H1 (cell line): ENCODE results near the gene KCNH8. TPM values are rescaled to one million over a fixed set of nuclear protein-coding genes. Genes with fewer than 3 reads are reported as not detected.

Experiments
- CTCF ChIA-PET: fragments of 300-600 bp; sonication (Branson Sonifier 250); formaldehyde crosslinking; loops from one replicate; lab custom pipeline; 2021; ENCODE audit not compliant: partially characterized antibody; lab: Charles Lee
- POLR2A ChIA-PET: fragments of 300-600 bp; sonication (Branson Sonifier 250); formaldehyde crosslinking; loops from one replicate; lab custom pipeline; 2021; ENCODE audit warnings: inconsistent platforms; ENCODE audit not compliant: partially characterized antibody; lab: Charles Lee
- DNase-seq, 2 experiments: peaks; one replicate each; pipeline versions ENCODE4 v3.0.0 to v3.0.0-alpha.2; 2010 to 2022; ENCODE audit warnings: low spot score in 2 of 2, low read depth in 1 of 2, mixed read lengths in 1 of 2
- FAIRE-seq: peaks from 2 replicates; lab custom pipeline; 2011; peaks lifted over from hg19 to GRCh38; lab: Jason Lieb, UNC
- H2AFZ ChIP-seq: 2 replicates; pipeline ENCODE4 v1.8.1; 2012; ENCODE audit warnings: low read length, inconsistent platforms
- H2AK5ac ChIP-seq: 2 replicates; pipeline ENCODE4 v1.6.1; 2013; ENCODE audit warnings: low read depth, low read length
- H2BK120ac ChIP-seq: replicated peaks from 2 replicates; pipeline ENCODE3; 2013; ENCODE audit warnings: low read depth, low read length, inconsistent platforms
- H2BK12ac ChIP-seq: 2 replicates; pipeline ENCODE4 v1.6.1; 2013; ENCODE audit warnings: low read depth, low read length
- H2BK15ac ChIP-seq: 2 replicates; pipeline ENCODE4 v1.6.1; 2013; ENCODE audit warnings: low read length
- H2BK20ac ChIP-seq: 2 replicates; pipeline ENCODE4 v1.6.1; 2013; ENCODE audit warnings: low read length
- H2BK5ac ChIP-seq: 2 replicates; pipeline ENCODE4 v1.6.1; 2013; ENCODE audit warnings: low read depth, low read length
- H3K14ac ChIP-seq: 2 replicates; pipeline ENCODE4 v1.6.1; 2013; ENCODE audit warnings: inconsistent platforms; ENCODE audit not compliant: insufficient read length
- H3K18ac ChIP-seq: 2 replicates; pipeline ENCODE4 v1.6.1; 2013; ENCODE audit warnings: low read length; ENCODE audit errors: extremely low read depth
- H3K23ac ChIP-seq: 2 replicates; pipeline ENCODE4 v1.6.1; 2013; ENCODE audit warnings: inconsistent platforms; ENCODE audit not compliant: insufficient read length
- H3K23me2 ChIP-seq: 2 replicates; pipeline ENCODE4 v1.6.1; 2013; ENCODE audit warnings: low read depth, low read length
- H3K27ac ChIP-seq: 2 replicates; pipeline ENCODE4 v1.6.1; 2011; ENCODE audit warnings: low read depth, low read length, inconsistent platforms
- H3K27me3 ChIP-seq, 4 experiments: replicated peaks in 1 of 4; 1 replicate in 1 of 4; 2 replicates in 3 of 4; pipeline versions ENCODE4 v1.6.1 to v1.8.1; 2011 to 2013; ENCODE audit warnings: low read length in 3 of 4, mild to moderate bottlenecking in 3 of 4, inconsistent platforms in 2 of 4, mixed read lengths in 2 of 4, moderate library complexity in 1 of 4; ENCODE audit not compliant: control insufficient read depth in 3 of 4, insufficient read depth in 3 of 4; ENCODE audit errors: extremely low read depth in 1 of 4
- H3K36me3 ChIP-seq, 4 experiments: 2 replicates each; pipeline versions ENCODE4 v1.6.1 to v1.8.1; 2011 to 2013; ENCODE audit warnings: mild to moderate bottlenecking in 4 of 4, low read length in 3 of 4, moderate library complexity in 2 of 4, control low read depth in 1 of 4, inconsistent platforms in 1 of 4; ENCODE audit not compliant: insufficient read depth in 4 of 4, control insufficient read depth in 2 of 4
- H3K4ac ChIP-seq: replicated peaks from 2 replicates; pipeline ENCODE3; 2013; ENCODE audit warnings: low read length, low read depth, mixed read lengths, inconsistent platforms; ENCODE audit not compliant: insufficient read length
- H3K4me1 ChIP-seq, 4 experiments: replicated peaks in 1 of 4; 1 replicate in 1 of 4; 2 replicates in 3 of 4; pipeline versions ENCODE4 v1.6.1 to v1.8.1; 2011 to 2013; ENCODE audit warnings: low read length in 3 of 4, inconsistent platforms in 2 of 4, mixed read lengths in 1 of 4; ENCODE audit not compliant: insufficient read depth in 4 of 4, control insufficient read depth in 3 of 4
- H3K4me2 ChIP-seq, 2 experiments: 2 replicates each; pipeline versions ENCODE4 v1.6.1 to v1.8.1; 2011 to 2013; ENCODE audit warnings: low read depth in 2 of 2, low read length in 2 of 2, control low read depth in 1 of 2, inconsistent platforms in 1 of 2, mild to moderate bottlenecking in 1 of 2; ENCODE audit not compliant: insufficient read depth in 1 of 2
- H3K4me3 ChIP-seq, 4 experiments: fragments of 200-600, 300-600 bp in 1 of 4; sonication (generic), shearing (Covaris generic), sonication (Bioruptor Twin) in 1 of 4; 2 replicates each; pipeline versions ENCODE4 v1.5.1 to v1.8.1; 2011 to 2016; ENCODE audit warnings: low read length in 4 of 4, low read depth in 3 of 4, control low read depth in 2 of 4, inconsistent platforms in 2 of 4, mild to moderate bottlenecking in 2 of 4, mixed read lengths in 1 of 4, moderate library complexity in 1 of 4; ENCODE audit not compliant: insufficient read depth in 2 of 4; ENCODE audit errors: extremely low read depth in 1 of 4
- H3K56ac ChIP-seq: replicated peaks from 2 replicates; pipeline ENCODE3; 2013; ENCODE audit warnings: low read depth, mild to moderate bottlenecking, mixed read lengths, low read length, inconsistent platforms; ENCODE audit not compliant: insufficient read length
- H3K79me1 ChIP-seq: 2 replicates; pipeline ENCODE4 v1.6.1; 2013; ENCODE audit warnings: low read depth, low read length, control low read depth
- H3K79me2 ChIP-seq, 2 experiments: 2 replicates each; pipeline versions ENCODE4 v1.6.1 to v1.8.1; 2012 to 2013; ENCODE audit warnings: low read length in 2 of 2, mild to moderate bottlenecking in 2 of 2, inconsistent platforms in 1 of 2; ENCODE audit not compliant: insufficient read depth in 2 of 2, control insufficient read depth in 1 of 2
- H3K9ac ChIP-seq, 4 experiments: replicated peaks in 1 of 4; 1 replicate in 1 of 4; 2 replicates in 3 of 4; pipeline versions ENCODE4 v1.6.1 to v1.8.1; 2011 to 2013; ENCODE audit warnings: low read depth in 3 of 4, low read length in 3 of 4, control low read depth in 2 of 4, mild to moderate bottlenecking in 2 of 4, moderate library complexity in 2 of 4, inconsistent platforms in 1 of 4; ENCODE audit errors: extremely low read depth in 1 of 4
- H3K9me3 ChIP-seq, 2 experiments: 2 replicates each; pipeline versions ENCODE4 v1.6.1 to v1.8.1; 2012 to 2013; ENCODE audit warnings: mild to moderate bottlenecking in 2 of 2, moderate library complexity in 2 of 2, control low read depth in 1 of 2, inconsistent platforms in 1 of 2, low read depth in 1 of 2, low read length in 1 of 2, mixed read lengths in 1 of 2; ENCODE audit not compliant: insufficient read depth in 2 of 2
- H4K20me1 ChIP-seq, 2 experiments: replicated peaks in 1 of 2; 2 replicates each; pipeline versions ENCODE3 to v1.8.1; 2011 to 2013; ENCODE audit warnings: inconsistent platforms in 2 of 2, low read length in 2 of 2, mild to moderate bottlenecking in 1 of 2; ENCODE audit not compliant: insufficient read depth in 2 of 2, control insufficient read depth in 1 of 2
- H4K5ac ChIP-seq: 2 replicates; pipeline ENCODE4 v1.6.1; 2013; ENCODE audit warnings: low read length, low read depth, mixed read lengths, inconsistent platforms; ENCODE audit not compliant: insufficient read length
- H4K8ac ChIP-seq: 2 replicates; pipeline ENCODE4 v1.8.0; 2013; ENCODE audit warnings: mild to moderate bottlenecking, moderate library complexity, low read length, inconsistent platforms; ENCODE audit not compliant: insufficient read depth; ENCODE audit errors: extremely low read depth
- H4K91ac ChIP-seq: replicated peaks from 2 replicates; pipeline ENCODE3; 2013; ENCODE audit warnings: low read length, mixed read lengths, inconsistent platforms; ENCODE audit not compliant: insufficient read length
- BACH1 ChIP-seq: IDR thresholded peaks from 2 replicates; pipeline ENCODE4 v1.6.1; 2012; ENCODE audit warnings: low read length, improper control_type of control experiment
- BCL11A ChIP-seq, 2 experiments: IDR thresholded peaks; one replicate each; pipeline ENCODE4 v1.6.1; 2011; ENCODE audit warnings: low read depth in 2 of 2, low read length in 2 of 2, mild to moderate bottlenecking in 2 of 2
- BRCA1 ChIP-seq: IDR thresholded peaks from 2 replicates; pipeline ENCODE4 v1.6.1; 2012; ENCODE audit warnings: low read depth, low read length, improper control_type of control experiment
- CREB1 ChIP-seq: IDR thresholded peaks from 2 replicates; pipeline ENCODE4 v1.6.1; 2012; ENCODE audit warnings: inconsistent platforms
- EGR1 ChIP-seq: IDR thresholded peaks from 2 replicates; pipeline ENCODE4 v1.6.1; 2011; ENCODE audit warnings: low read depth, low read length, borderline replicate concordance
- EP300 ChIP-seq, 2 experiments: IDR thresholded peaks; 1 replicate in 1 of 2; 2 replicates in 1 of 2; pipeline ENCODE4 v1.6.1; 2011 to 2012; ENCODE audit warnings: low read depth in 2 of 2, low read length in 2 of 2, mild to moderate bottlenecking in 2 of 2, borderline replicate concordance in 1 of 2, inconsistent platforms in 1 of 2, moderate library complexity in 1 of 2
- KDM1A ChIP-seq: fragments of 200-600, 300-600 bp; sonication (generic); IDR thresholded peaks from 2 replicates; pipeline ENCODE4 v1.7.1; 2016; ENCODE audit warnings: mild to moderate bottlenecking, low read length, borderline replicate concordance
- POLR2AphosphoS5 ChIP-seq: IDR thresholded peaks from 2 replicates; pipeline ENCODE4 v1.6.1; 2011; ENCODE audit warnings: low read depth, low read length
- RXRA ChIP-seq: IDR thresholded peaks from 2 replicates; pipeline ENCODE4 v1.6.1; 2011; ENCODE audit warnings: low read depth, mild to moderate bottlenecking, low read length, moderate library complexity; ENCODE audit not compliant: insufficient read depth
- SUZ12 ChIP-seq: fragments of 200-600 bp; sonication (generic); IDR thresholded peaks from 2 replicates; pipeline ENCODE4 v1.6.1; 2012; ENCODE audit warnings: mild to moderate bottlenecking, inconsistent platforms, low read length, moderate library complexity, mixed read lengths
- TBP ChIP-seq: IDR thresholded peaks from 2 replicates; pipeline ENCODE4 v1.6.1; 2011; ENCODE audit warnings: low read depth, low read length, improper control_type of control experiment
- TEAD4 ChIP-seq: IDR thresholded peaks from 2 replicates; pipeline ENCODE4 v1.6.1; 2012; ENCODE audit warnings: low read depth, low read length, inconsistent platforms, mixed read lengths
- ZNF274 ChIP-seq: IDR thresholded peaks from 2 replicates; pipeline ENCODE4 v1.7.0; 2012; ENCODE audit warnings: low read length, borderline replicate concordance; ENCODE audit errors: extremely low read depth
- WGBS, 2 experiments: shearing (Covaris generic) in 1 of 2; methylation state at CpG; one replicate each; pipeline versions ENCODE4 v1.1.6 to v1.1.7; 2013 to 2015; ENCODE audit warnings: low lambda C conversion rate in 2 of 2, mixed read lengths in 2 of 2, inconsistent platforms in 1 of 2, low coverage in 1 of 2, missing lambda C conversion rate in 1 of 2; ENCODE audit not compliant: insufficient replicate concordance in 2 of 2, insufficient coverage in 1 of 2, insufficient read length in 1 of 2; ENCODE audit errors: extremely low coverage in 1 of 2, missing lambda C conversion rate in 1 of 2; 5-methylcytosine and 5-hydroxymethylcytosine counted together
- polyA plus RNA-seq, 7 experiments: library from polyadenylated mRNA; depleted of rRNA in 3 of 7; stranded (reverse) in 5 of 7; unstranded in 2 of 7; fragments of >200 nt in 5 of 7; fragments of 200-250 nt in 2 of 7; gene quantifications; 1 replicate in 5 of 7; 2 replicates in 1 of 7; 4 replicates in 1 of 7; pipeline versions ENCODE4 v1.2.1 to v1.2.3, GENCODE V29; 2011 to 2013; ENCODE audit warnings: missing spikeins in 2 of 7, mixed read lengths in 2 of 7
- total RNA-seq: library from RNA; stranded (reverse); fragmentation: NEBNext Ultra II Directional; extraction: Animal tissue kit (Norgen Biotek cat#: 25700); gene quantifications from 2 replicates; pipeline ENCODE4 v1.2.1, GENCODE V29; 2021
- TF ChIP-seq, protein P1 (sequence below): IDR thresholded peaks from 2 replicates; pipeline ENCODE4 v1.6.1; 2011; ENCODE audit warnings: low read depth, mild to moderate bottlenecking, low read length; ENCODE audit not compliant: insufficient read depth

The KCNH8 gene
- total and polyA plus RNA-seq, 2 of the 8 experiments (the other 6 are each of a cell fraction or from before 2014, with no cell fraction given), result 2.2 to 2.4 TPM

DNA sequence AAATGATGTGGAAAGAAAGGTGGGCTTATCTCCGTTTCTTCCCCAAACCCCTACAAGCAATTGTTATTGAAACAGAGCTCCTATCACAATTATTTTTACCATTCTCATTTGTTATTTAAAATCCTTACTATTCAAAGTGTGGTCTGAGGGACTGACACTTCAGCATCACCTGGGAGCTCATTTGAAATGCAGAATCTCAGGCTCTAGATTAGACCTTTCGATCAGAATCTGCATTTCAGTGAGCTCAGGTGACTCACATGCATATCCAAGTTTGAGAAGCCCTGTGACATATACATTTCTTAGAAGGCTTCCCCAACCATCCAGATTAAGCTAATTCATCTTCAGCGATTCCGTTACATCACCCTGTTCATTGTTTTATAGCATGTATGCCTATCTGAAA, 145.0 kb downstream of the KCNH8 start:
- H2BK12ac ChIP-seq, result no peak overlapping the region
- H3K23ac ChIP-seq, result no peak overlapping the region
- ChIA-PET CTCF (interaction anchor here (1.3 to 1.4 kb wide), 3 partner anchors 12 to 228 kb away, joined by 4 to 5 read pairs (median 4); no protein-coding TSS in a partner anchor), POLR2A (interaction anchor here (0.6 to 1.0 kb wide), 2 partner anchors 8 to 18 kb away, joined by 3 read pairs; no protein-coding TSS in a partner anchor)
- no peak overlapping the region for H4K8ac ChIP-seq
- no peak overlapping the region for H2AK5ac ChIP-seq
- no peak overlapping the region for H3K4ac ChIP-seq
- H3K36me3 ChIP-seq, result no peaks in the 10 kb centered on the region
- H3K79me1 ChIP-seq, result no peaks in the 10 kb centered on the region
- H3K4me2 ChIP-seq, result peak overlapping the region; percentile 31 to 49; a peak in 3 of 4 replicates
- H3K4me3 ChIP-seq, result no peak overlapping the region
- FAIRE-seq, result no peak
- H3K18ac ChIP-seq, result peak overlapping the region; percentile 66; the same call in 1 of the 2 replicates
- H2BK15ac ChIP-seq, result no peak overlapping the region; the same call in 1 of the 2 replicates
- H3K79me2 ChIP-seq, result no peaks in the 10 kb centered on the region
- peaks cover 0 to 16% (median 1%) of the 10 kb centered on the region in 4 experiments; a peak in 2 of 7 replicates for H3K4me1 ChIP-seq
- H3K56ac ChIP-seq, result no peak overlapping the region
- H4K20me1 ChIP-seq, result no peaks in the 10 kb centered on the region
- DNase-seq, result peak in 1 of 2 experiments; percentile 3
- H3K9me3 ChIP-seq, result no peaks in the 10 kb centered on the region
- no peak overlapping the region for H3K27ac ChIP-seq
- H2BK5ac ChIP-seq, result no peak overlapping the region
- H3K27me3 ChIP-seq, result no peaks in the 10 kb centered on the region
- no peaks in the 10 kb centered on the region; the same call in 1 of the 2 replicates for H3K23me2 ChIP-seq
- no peak overlapping the region for H4K91ac ChIP-seq
- no peak overlapping the region for H2BK120ac ChIP-seq
- no peak overlapping the region for H3K14ac ChIP-seq
- 0 out of 2 replicates have a peak overlapping the region, but pooled peaks have one; percentile 13 for H2BK20ac ChIP-seq
- no peak overlapping the region; a peak in 2 of 7 replicates for H3K9ac ChIP-seq
- H2AFZ ChIP-seq, result no peak overlapping the region
- 40% methylated on average over 4 of the region's 4 CpGs; no CpG with 5 or more reads in 1 of the 2 experiments for WGBS, 2 experiments
- H4K5ac ChIP-seq, result no peak overlapping the region
- no peak for TF ChIP-seq CREB1
- no peak for TF ChIP-seq TBP
- no peak for TF ChIP-seq KDM1A
- TF ChIP-seq SUZ12, result no peak
- no peak for TF ChIP-seq RXRA
- no peak for TF ChIP-seq POLR2AphosphoS5
- TF ChIP-seq BCL11A (IDR thresholded peaks at IDR 0.05; ENCODE audit: low read depth in 2 of 2, low read length in 2 of 2), result no peak
- TF ChIP-seq BACH1, result no peak
- TF ChIP-seq, protein P1, sequence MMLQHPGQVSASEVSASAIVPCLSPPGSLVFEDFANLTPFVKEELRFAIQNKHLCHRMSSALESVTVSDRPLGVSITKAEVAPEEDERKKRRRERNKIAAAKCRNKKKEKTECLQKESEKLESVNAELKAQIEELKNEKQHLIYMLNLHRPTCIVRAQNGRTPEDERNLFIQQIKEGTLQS, result no peak
- no peak for TF ChIP-seq BRCA1
- no peak for TF ChIP-seq TEAD4
- no peak for TF ChIP-seq EGR1
- TF ChIP-seq EP300 (IDR thresholded peaks at IDR 0.05; ENCODE audit: borderline replicate concordance in 1 of 2, low read depth in 2 of 2, low read length in 2 of 2), result no peak
- TF ChIP-seq ZNF274, result no peak
